ENCODE measurements around the gene CARD11.
"Not testable (repeated sequence)": the region's sequence is repeated elsewhere in the genome, so short reads cannot be mapped to it uniquely, and the experiment has no call there.

The CARD11 gene

GRCh38 chr7:3041986-3042675 is 1.5 kb downstream of the CARD11 start:
- TF ChIP-seq CTCF (IDR thresholded peaks at IDR 0.05; ENCODE audit: extremely low read depth, missing control alignments), result no peak
- DNase-seq (ENCODE audit: low spot score), result no peak

DNA sequence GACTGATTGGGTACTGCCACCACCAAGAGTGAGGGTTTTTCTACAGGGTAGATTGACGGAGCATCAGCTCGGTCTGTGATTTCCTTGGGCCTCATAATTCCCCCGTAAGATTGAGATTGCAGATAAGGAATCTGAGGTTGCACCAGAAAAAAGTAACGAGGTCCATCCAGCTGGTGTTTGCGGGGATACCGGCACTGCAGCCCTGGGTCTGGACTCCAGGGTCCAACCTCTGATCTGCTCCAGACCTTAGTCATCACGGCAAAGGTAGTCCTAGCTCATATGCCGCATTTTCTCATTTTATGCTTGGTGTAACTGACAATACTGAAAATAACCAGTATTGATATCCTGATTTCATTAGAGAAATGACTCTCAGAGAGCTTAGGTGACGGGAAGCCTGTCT is 3.9 kb downstream of the CARD11 start:
- TF ChIP-seq CTCF (IDR thresholded peaks at IDR 0.05; ENCODE audit: extremely low read depth, missing control alignments), result no peak
- peak; percentile 38 for DNase-seq (ENCODE audit: low spot score)

DNA sequence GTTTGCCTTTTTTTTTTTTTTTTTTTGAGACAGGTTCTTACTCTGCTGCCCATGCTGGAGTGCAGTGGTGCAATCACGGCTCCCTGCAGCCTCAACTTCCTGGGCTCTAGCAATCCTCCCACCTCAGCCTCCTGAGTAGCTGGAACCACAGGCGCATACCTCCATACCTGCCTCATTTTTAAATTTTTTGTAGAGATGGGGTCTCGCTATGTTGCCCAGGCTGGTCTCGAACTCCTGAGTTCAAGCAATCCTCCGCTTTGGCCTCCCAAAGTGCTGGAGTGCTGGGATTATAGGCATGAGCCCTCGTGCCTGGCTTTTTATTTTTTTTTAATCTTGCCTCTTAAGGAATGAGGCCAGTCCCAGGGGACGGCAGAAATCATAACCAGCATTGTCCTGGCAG is 5.7 kb downstream of the CARD11 start:
- not testable (repeated sequence) for DNase-seq (ENCODE audit: low spot score)

- DNase-seq (ENCODE audit: low spot score), result no peak
Observed at GRCh38 chr7:3037259-3037658, 6.4 kb downstream of the CARD11 start.

GRCh38 chr7:3034591-3035150 is 9.0 kb downstream of the CARD11 start:
- no peak for DNase-seq (ENCODE audit: low spot score)
- no peak for TF ChIP-seq CTCF (IDR thresholded peaks at IDR 0.05; ENCODE audit: extremely low read depth, missing control alignments)

More at GRCh38 chr7:3037259-3037658, 6.4 kb downstream of the CARD11 start:
- TF ChIP-seq CTCF (IDR thresholded peaks at IDR 0.05; ENCODE audit: extremely low read depth, missing control alignments), result no peak

GRCh38 chr7:3033581-3033980 is 10.1 kb downstream of the CARD11 start:
- no peak for TF ChIP-seq CTCF (IDR thresholded peaks at IDR 0.05; ENCODE audit: extremely low read depth, missing control alignments)

GRCh38 chr7:3033136-3033535 is 10.5 kb downstream of the CARD11 start:
- no peak for DNase-seq (ENCODE audit: low spot score)
- TF ChIP-seq CTCF (IDR thresholded peaks at IDR 0.05; ENCODE audit: extremely low read depth, missing control alignments), result no peak

More at GRCh38 chr7:3033581-3033980, 10.1 kb downstream of the CARD11 start:
- DNase-seq (ENCODE audit: low spot score), result no peak

- DNase-seq (ENCODE audit: low spot score), result no peak
- TF ChIP-seq CTCF (IDR thresholded peaks at IDR 0.05; ENCODE audit: extremely low read depth, missing control alignments), result no peak
Observed at GRCh38 chr7:3032256-3032655, 11.4 kb downstream of the CARD11 start.

Measured in GM20000 (cell line).